Stomach (tissue), 4 donors: ENCODE measurements around the gene SOX8.

Experiments
- EP300 ChIP-seq: sonication (generic); formaldehyde crosslinking; IDR thresholded peaks from one replicate; pipeline ENCODE4 v1.6.1; 2017; ENCODE audit warnings: antibody characterized with exemption
- POLR2A ChIP-seq, 4 donors: fragments of 450-650 bp; IDR thresholded peaks; one replicate each; pipeline ENCODE4 v1.6.1; 2016; ENCODE audit warnings: antibody characterized with exemption in 4 of 4, control low read depth in 2 of 4, mild to moderate bottlenecking in 1 of 4, moderate library complexity in 1 of 4
- POLR2AphosphoS5 ChIP-seq, 3 donors: sonication (generic); formaldehyde crosslinking; IDR thresholded peaks; one replicate each; pipeline ENCODE4 v1.6.1; 2016; ENCODE audit warnings: antibody characterized with exemption in 3 of 3
- TF ChIP-seq, protein P1 (sequence below), 7 experiments: fragments of 450-650 bp in 4 of 7; fragments of 200-600 bp in 3 of 7; sonication (generic) in 3 of 7; IDR thresholded peaks; one replicate each; pipeline ENCODE4 v1.5.1; 2016 to 2019; ENCODE audit warnings: antibody characterized with exemption in 7 of 7, control low read depth in 2 of 7, mild to moderate bottlenecking in 1 of 7

DNA sequence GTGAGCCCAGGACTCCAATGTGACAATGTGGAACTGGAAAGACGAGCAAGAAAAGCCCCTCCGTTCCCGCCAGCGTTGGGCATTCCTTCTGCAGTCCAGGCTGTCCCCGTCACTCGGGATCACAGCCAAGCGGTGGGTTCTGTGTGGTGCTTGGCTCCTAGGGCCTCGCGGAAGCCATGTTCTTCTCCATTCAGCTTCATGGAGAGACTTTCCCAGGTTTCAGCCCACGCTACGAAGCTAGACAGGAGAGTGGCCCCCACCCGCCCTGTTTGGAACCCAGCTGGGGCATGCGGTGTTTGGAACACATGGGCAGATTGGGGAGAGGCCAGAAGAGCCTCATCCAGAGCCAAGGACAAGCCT, 16.6 kb upstream of the SOX8 start:
- TF ChIP-seq POLR2AphosphoS5 (IDR thresholded peaks at IDR 0.05) = no peak
- TF ChIP-seq, protein P1, sequence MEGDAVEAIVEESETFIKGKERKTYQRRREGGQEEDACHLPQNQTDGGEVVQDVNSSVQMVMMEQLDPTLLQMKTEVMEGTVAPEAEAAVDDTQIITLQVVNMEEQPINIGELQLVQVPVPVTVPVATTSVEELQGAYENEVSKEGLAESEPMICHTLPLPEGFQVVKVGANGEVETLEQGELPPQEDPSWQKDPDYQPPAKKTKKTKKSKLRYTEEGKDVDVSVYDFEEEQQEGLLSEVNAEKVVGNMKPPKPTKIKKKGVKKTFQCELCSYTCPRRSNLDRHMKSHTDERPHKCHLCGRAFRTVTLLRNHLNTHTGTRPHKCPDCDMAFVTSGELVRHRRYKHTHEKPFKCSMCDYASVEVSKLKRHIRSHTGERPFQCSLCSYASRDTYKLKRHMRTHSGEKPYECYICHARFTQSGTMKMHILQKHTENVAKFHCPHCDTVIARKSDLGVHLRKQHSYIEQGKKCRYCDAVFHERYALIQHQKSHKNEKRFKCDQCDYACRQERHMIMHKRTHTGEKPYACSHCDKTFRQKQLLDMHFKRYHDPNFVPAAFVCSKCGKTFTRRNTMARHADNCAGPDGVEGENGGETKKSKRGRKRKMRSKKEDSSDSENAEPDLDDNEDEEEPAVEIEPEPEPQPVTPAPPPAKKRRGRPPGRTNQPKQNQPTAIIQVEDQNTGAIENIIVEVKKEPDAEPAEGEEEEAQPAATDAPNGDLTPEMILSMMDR (IDR thresholded peaks at IDR 0.05) = no peak
- no peak for TF ChIP-seq POLR2A (IDR thresholded peaks at IDR 0.05)
- TF ChIP-seq EP300 = no peak
